HCT116 (cell line): ENCODE results near the gene COL12A1. TPM values are rescaled to one million over a fixed set of nuclear protein-coding genes. Genes with fewer than 3 reads are reported as not detected.

Experiments used
- ATAC-seq: fragments of 200-7000 bp; cut with Tn5 transposase; 2 replicates; pipeline ENCODE4 v1.9.1; 2020; ENCODE audit warnings: mild to moderate bottlenecking, moderate library complexity
- BruUV-seq: library from RNA; stranded (reverse); fragments of 400-500 nt; replicated peaks from 2 replicates; lab custom pipeline; 2021; lab: Mats Ljungman, UMichigan
- CTCF ChIA-PET: fragments of 300-600 bp; sonication (Branson Sonifier 250); formaldehyde crosslinking; loops from one replicate; lab custom pipeline; 2021; ENCODE audit warnings: antibody characterized with exemption; lab: Charles Lee
- POLR2A ChIA-PET: fragments of 300-600, 350-600 bp; sonication (Branson Sonifier 250); formaldehyde crosslinking; loops from one replicate; lab custom pipeline; 2021; ENCODE audit warnings: antibody characterized with exemption; lab: Charles Lee
- RAD21 ChIA-PET, 2 experiments: fragments of 300-600 bp; sonication (Branson Sonifier 250); formaldehyde crosslinking; loops; one replicate each; lab custom pipeline; 2023; ENCODE audit warnings: low total read pairs in 2 of 2; ENCODE audit not compliant: uncharacterized antibody in 2 of 2, unreplicated experiment in 2 of 2, low non-redundant PET in 1 of 2; lab: Charles Lee
- DNase-seq: peaks from one replicate; pipeline ENCODE4 v3.0.0-alpha.2; 2010; ENCODE audit warnings: low read depth, low spot score
- H2AFZ ChIP-seq: fragments of 200-600 bp; shearing (Covaris generic), sonication (generic); 2 replicates; pipeline ENCODE4 v1.6.1; 2017; ENCODE audit warnings: low read depth, mixed run types, mixed read lengths, antibody characterized with exemption, low read length; ENCODE audit not compliant: poor library complexity, severe bottlenecking
- H3K27ac ChIP-seq: 2 replicates; pipeline ENCODE4 v1.5.1; 2012; ENCODE audit warnings: low read depth, low read length
- H3K27me3 ChIP-seq: fragments of 200-600 bp; sonication (generic); 2 replicates; pipeline ENCODE4 v1.6.1; 2016; ENCODE audit warnings: mixed run types, low read length, mixed read lengths; ENCODE audit not compliant: insufficient read depth
- H3K36me3 ChIP-seq, 2 experiments: fragments of 200-500 bp in 1 of 2; fragments of 200-600 bp in 1 of 2; sonication (Bioruptor generic) in 1 of 2; sonication (generic) in 1 of 2; 2 replicates each; pipeline versions ENCODE4 v1.5.1 to v1.6.1; 2014 to 2016; ENCODE audit warnings: low read length in 2 of 2, inconsistent platforms in 1 of 2, mixed read lengths in 1 of 2, mixed run types in 1 of 2; ENCODE audit not compliant: insufficient read depth in 2 of 2, control insufficient read depth in 1 of 2
- H3K4me1 ChIP-seq, 2 experiments: fragments of 200-600 bp in 1 of 2; sonication (generic) in 1 of 2; 2 replicates each; pipeline versions ENCODE4 v1.5.1 to v1.6.1; 2012 to 2017; ENCODE audit warnings: low read length in 2 of 2, inconsistent platforms in 1 of 2, mild to moderate bottlenecking in 1 of 2, mixed read lengths in 1 of 2, mixed run types in 1 of 2, moderate library complexity in 1 of 2; ENCODE audit not compliant: insufficient read depth in 2 of 2, control insufficient read depth in 1 of 2
- H3K4me2 ChIP-seq: fragments of 200-600 bp; sonication (generic); 2 replicates; pipeline ENCODE4 v1.6.1; 2017; ENCODE audit warnings: mixed run types, low read length, mixed read lengths
- H3K4me3 ChIP-seq, 2 experiments: fragments of 200-600 bp in 1 of 2; sonication (generic) in 1 of 2; replicated peaks in 1 of 2; 2 replicates each; pipeline ENCODE4 v1.5.1; 2011 to 2016; ENCODE audit warnings: low read length in 2 of 2, control low read depth in 1 of 2, low read depth in 1 of 2, mild to moderate bottlenecking in 1 of 2, mixed read lengths in 1 of 2, mixed run types in 1 of 2
- H3K79me2 ChIP-seq: fragments of 200-600 bp; sonication (generic); 2 replicates; pipeline ENCODE4 v1.6.1; 2017; ENCODE audit warnings: mild to moderate bottlenecking, mixed run types, low read length, moderate library complexity, mixed read lengths; ENCODE audit not compliant: insufficient read depth
- H3K9ac ChIP-seq: fragments of 200-600 bp; sonication (generic); 2 replicates; pipeline ENCODE4 v1.6.1; 2016; ENCODE audit warnings: low read length, mixed read lengths
- H3K9me2 ChIP-seq: fragments of 200-600 bp; sonication (generic), shearing (Covaris generic); 2 replicates; pipeline ENCODE4 v1.6.1; 2017; ENCODE audit warnings: mixed run types, mild to moderate bottlenecking, moderate library complexity; ENCODE audit not compliant: insufficient read depth
- H3K9me3 ChIP-seq, 2 experiments: fragments of 200-500 bp in 1 of 2; fragments of 200-600 bp in 1 of 2; sonication (Bioruptor generic) in 1 of 2; sonication (generic) in 1 of 2; 2 replicates each; pipeline ENCODE4 v1.6.1; 2014 to 2017; ENCODE audit warnings: low read length in 2 of 2, mixed read lengths in 2 of 2, inconsistent platforms in 1 of 2, low read depth in 1 of 2, mild to moderate bottlenecking in 1 of 2, mixed run types in 1 of 2, moderate library complexity in 1 of 2; ENCODE audit not compliant: control insufficient read depth in 1 of 2, insufficient read depth in 1 of 2
- H4K20me1 ChIP-seq: fragments of 200-600 bp; sonication (generic), shearing (Covaris generic); 2 replicates; pipeline ENCODE4 v1.6.1; 2017; ENCODE audit warnings: mixed run types, mild to moderate bottlenecking, moderate library complexity; ENCODE audit not compliant: insufficient read depth
- CBX3 ChIP-seq: IDR thresholded peaks from 2 replicates; pipeline ENCODE4 v1.6.1; 2012; ENCODE audit warnings: low read depth
- ELF1 ChIP-seq: IDR thresholded peaks from 2 replicates; pipeline ENCODE4 v1.6.1; 2012; ENCODE audit warnings: low read depth, borderline replicate concordance
- EZH2phosphoT487 ChIP-seq: fragments of 200-600 bp; IDR thresholded peaks from 2 replicates; pipeline ENCODE4 v1.6.1; 2018; ENCODE audit warnings: antibody characterized with exemption, borderline replicate concordance
- RAD21 ChIP-seq: IDR thresholded peaks from 2 replicates; pipeline ENCODE4 v1.6.1; 2012; ENCODE audit warnings: low read depth, mild to moderate bottlenecking
- TCF7L2 ChIP-seq: IDR thresholded peaks from 2 replicates; pipeline ENCODE4 v1.7.0; 2011; ENCODE audit warnings: borderline replicate concordance, inconsistent platforms; ENCODE audit not compliant: insufficient read depth, insufficient read length; ENCODE audit errors: extremely low read depth
- intact Hi-C: fragments of 100-400 bp; cut with micrococcal nuclease; formaldehyde crosslinking; loops from 2 replicates; pipeline ENCODE4 v1.10.0; 2022
- total RNA-seq: library from RNA; stranded (reverse); gene quantifications from one replicate; pipeline ENCODE4 v1.2.1, GENCODE V29; 2021; ENCODE audit not compliant: unreplicated experiment
- TF ChIP-seq, protein P1 (sequence below): IDR thresholded peaks from 2 replicates; pipeline ENCODE4 v1.6.1; 2012
- TF ChIP-seq, protein P2 (sequence below), 3 experiments: fragments of 200-600 bp in 1 of 3; sonication (generic) in 1 of 3; IDR thresholded peaks in 2 of 3; conservative IDR thresholded peaks in 1 of 3; 2 replicates each; pipeline ENCODE4 v1.5.1; 2012 to 2017; ENCODE audit warnings: low read depth in 2 of 3, low read length in 2 of 3, antibody characterized with exemption in 1 of 3, borderline replicate concordance in 1 of 3, control low read depth in 1 of 3, mild to moderate bottlenecking in 1 of 3, mixed read lengths in 1 of 3, mixed run types in 1 of 3, moderate library complexity in 1 of 3; ENCODE audit not compliant: insufficient read depth in 1 of 3

COL12A1 gene
- total RNA-seq, 1 experiment from 2014 or later, result 23.5 TPM

DNA sequence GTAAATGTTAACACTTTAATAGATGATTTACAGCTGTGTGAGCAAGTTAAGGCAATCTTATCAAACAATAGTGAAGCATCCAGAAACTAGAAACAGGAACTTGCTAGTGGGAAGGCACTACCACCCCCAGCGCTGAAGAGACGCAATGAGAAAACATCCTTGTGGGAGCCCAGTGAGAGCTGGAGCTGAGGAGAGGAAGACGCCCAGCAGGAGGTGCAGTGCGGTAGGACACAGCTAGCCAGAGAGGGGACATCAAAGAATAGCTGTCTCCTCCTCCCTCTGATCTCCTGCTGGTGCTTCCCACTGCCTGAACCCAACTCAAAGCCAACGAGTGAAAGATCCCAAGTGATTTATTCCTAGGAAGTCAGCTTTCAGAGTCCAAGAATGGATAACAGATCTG, 140.3 kb downstream of the COL12A1 start:
- ChIA-PET CTCF (interaction anchor here (1.2 kb wide), 1 partner anchor 17 kb away, joined by 4 read pairs; no protein-coding TSS in a partner anchor), RAD21 (interaction anchor here in 1 of 2 experiments (0.6 kb wide), 1 partner anchor 381 kb away, joined by 3 read pairs; no protein-coding TSS in a partner anchor), POLR2A (no interaction called here)
- no peak overlapping the region for H3K9ac ChIP-seq
- H3K27me3 ChIP-seq, result no peaks in the 10 kb centered on the region
- no peaks in the 10 kb centered on the region for H3K9me2 ChIP-seq
- H3K9me3 ChIP-seq, result no peaks in the 10 kb centered on the region; a peak in 2 of 4 replicates
- no peaks in the 10 kb centered on the region for H3K79me2 ChIP-seq
- H3K4me1 ChIP-seq, result peaks cover 12 to 22% of the 10 kb centered on the region in 2 experiments
- TF ChIP-seq ELF1 (no peak), EZH2phosphoT487 (no peak), CBX3 (0 out of 2 replicates have a peak, but pooled peaks have one; percentile 65), TCF7L2 (peak; percentile 93), RAD21 (0 out of 2 replicates have a peak, but pooled peaks have one; percentile 33)
- TF ChIP-seq, protein P1, sequence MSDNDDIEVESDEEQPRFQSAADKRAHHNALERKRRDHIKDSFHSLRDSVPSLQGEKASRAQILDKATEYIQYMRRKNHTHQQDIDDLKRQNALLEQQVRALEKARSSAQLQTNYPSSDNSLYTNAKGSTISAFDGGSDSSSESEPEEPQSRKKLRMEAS, result no peak
- TF ChIP-seq, protein P2, sequence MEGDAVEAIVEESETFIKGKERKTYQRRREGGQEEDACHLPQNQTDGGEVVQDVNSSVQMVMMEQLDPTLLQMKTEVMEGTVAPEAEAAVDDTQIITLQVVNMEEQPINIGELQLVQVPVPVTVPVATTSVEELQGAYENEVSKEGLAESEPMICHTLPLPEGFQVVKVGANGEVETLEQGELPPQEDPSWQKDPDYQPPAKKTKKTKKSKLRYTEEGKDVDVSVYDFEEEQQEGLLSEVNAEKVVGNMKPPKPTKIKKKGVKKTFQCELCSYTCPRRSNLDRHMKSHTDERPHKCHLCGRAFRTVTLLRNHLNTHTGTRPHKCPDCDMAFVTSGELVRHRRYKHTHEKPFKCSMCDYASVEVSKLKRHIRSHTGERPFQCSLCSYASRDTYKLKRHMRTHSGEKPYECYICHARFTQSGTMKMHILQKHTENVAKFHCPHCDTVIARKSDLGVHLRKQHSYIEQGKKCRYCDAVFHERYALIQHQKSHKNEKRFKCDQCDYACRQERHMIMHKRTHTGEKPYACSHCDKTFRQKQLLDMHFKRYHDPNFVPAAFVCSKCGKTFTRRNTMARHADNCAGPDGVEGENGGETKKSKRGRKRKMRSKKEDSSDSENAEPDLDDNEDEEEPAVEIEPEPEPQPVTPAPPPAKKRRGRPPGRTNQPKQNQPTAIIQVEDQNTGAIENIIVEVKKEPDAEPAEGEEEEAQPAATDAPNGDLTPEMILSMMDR (IDR thresholded peaks at IDR 0.05 in 2 of 3, conservative IDR thresholded peaks at IDR 0.05 in 1 of 3; ENCODE audit: borderline replicate concordance in 1 of 3, insufficient read depth in 1 of 3, low read depth in 2 of 3, low read length in 2 of 3), result peak; percentile 12 to 48 (median 42); a peak in 4 of 6 replicates
- H3K4me3 ChIP-seq, result no peak overlapping the region
- H3K4me2 ChIP-seq, result peak overlapping the region; percentile 45
- peak; percentile 34 for DNase-seq
- intact Hi-C loops, result no loop called here
- no TSS peak for BruUV-seq
- no peak overlapping the region for H3K27ac ChIP-seq
- H4K20me1 ChIP-seq, result no peaks in the 10 kb centered on the region
- ATAC-seq, result peak; percentile 93
- H3K36me3 ChIP-seq, result no peaks in the 10 kb centered on the region
- H2AFZ ChIP-seq, result peak overlapping the region; percentile 84
